Measurements from ENCODE around the gene NFIC.

DNA sequence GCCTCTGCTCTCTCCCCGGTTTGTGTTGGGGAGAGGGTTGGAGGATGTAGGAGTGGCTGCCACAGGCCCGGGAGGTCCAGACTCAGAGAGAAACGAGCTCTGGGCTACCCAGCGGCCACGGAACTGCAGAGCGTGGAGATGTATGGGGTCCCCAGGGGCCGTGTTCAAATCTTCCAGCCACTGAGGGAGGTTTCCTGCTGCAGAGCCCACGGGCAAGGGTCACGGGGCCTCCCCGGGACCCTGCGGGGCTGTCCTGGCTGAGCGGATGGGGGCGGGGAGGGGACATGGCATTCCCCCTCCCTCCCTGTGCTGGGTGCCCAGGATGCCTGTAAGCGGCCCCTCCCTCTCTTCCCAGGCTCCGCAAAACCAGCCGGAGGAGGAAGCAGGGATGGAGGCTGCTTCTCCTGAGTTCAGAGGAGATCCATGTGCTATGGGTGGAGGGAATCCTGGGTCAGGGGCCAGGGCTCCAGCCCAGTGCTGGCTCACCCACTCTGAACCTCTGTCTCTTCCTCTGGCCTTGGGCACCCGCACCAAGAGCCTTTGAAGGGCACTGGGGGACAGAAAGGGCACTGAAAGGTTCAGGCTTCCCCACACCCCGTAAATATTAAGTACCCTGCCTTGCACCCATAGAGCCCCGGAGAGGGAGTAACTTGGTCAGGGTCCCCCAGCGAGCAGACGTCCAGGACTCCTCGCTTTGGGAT, 91.3 kb downstream of the NFIC start:
- TF ChIP-seq TAF1 (IDR thresholded peaks at IDR 0.05; ENCODE audit: low read depth) (no peak), FOXM1 (IDR thresholded peaks at IDR 0.05; ENCODE audit: borderline replicate concordance, low read depth) (no peak), EP300 (IDR thresholded peaks at IDR 0.05; ENCODE audit: borderline replicate concordance) (no peak), MAX (IDR thresholded peaks at IDR 0.05) (no peak), YY1 (IDR thresholded peaks at IDR 0.05; ENCODE audit: low read depth) (no peak), NFIC (IDR thresholded peaks at IDR 0.05) (no peak)

Measured in Ishikawa (cell line).